ENCODE data around the gene RBKS.
"Not testable (repeated sequence)": the region's sequence is repeated elsewhere in the genome, so short reads cannot be mapped to it uniquely, and the experiment has no call there.

The RBKS gene

GRCh38 chr2:27796791-27797765, 93.1 kb downstream of the RBKS start:
- no peak for DNase-seq

DNA sequence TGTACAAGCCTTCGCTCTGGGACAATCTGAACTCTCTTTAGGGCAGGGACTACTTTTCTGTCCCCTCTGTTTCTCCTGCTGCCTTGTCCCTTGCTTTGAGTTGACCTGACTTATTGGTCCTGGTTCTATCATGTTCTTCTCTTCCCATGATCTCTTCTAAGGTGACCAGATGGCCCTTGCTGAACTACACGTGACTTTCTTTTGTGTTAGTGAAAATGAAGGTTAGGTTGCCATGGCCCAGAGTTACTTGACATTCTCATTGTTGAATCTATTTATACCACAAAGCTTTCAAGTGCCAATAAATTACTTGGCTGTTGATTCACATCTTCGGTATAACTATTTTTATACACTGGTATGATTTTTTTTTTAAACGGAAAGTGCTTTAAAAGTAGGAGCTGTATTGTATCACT, 94.3 kb downstream of the RBKS start:
- no peak for DNase-seq

DNA sequence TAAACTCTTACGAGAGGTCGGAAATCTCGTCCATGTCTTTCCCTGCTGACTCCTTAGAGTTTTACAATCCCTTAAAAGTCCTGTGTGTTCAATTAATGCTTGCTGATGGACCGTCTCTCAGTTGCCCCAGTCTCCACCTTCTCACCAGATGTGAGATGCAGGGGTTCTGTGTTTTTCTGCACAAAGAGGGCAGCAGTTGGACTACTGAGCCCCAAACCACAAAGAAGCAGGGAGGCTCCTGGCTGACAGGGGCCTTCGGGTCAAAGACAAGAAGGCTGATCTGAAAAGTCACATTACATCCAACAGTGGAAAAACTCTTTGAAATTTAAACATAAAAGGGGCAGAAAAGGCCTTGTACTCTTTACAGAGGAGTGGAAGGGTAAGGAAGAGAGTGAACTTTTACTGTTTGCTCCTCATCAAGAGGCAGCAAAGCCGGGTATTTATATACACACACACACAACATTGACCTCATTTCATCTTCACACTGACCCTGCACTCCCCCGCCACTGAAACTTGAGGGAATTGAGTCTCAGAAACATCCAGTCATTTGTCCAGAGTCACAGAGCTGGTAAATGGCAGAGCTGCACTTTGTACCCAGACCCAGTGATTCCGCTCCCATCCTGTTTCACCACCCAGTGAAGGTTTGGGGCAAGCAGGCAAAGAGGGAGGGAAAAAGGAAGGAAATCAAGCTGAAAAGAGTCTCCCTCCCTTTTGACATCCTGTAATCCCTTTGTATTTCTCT, 94.9 kb downstream of the RBKS start:
- no peak for DNase-seq

- no peak for DNase-seq
Observed at GRCh38 chr2:27792759-27793158, 97.4 kb downstream of the RBKS start.

DNA sequence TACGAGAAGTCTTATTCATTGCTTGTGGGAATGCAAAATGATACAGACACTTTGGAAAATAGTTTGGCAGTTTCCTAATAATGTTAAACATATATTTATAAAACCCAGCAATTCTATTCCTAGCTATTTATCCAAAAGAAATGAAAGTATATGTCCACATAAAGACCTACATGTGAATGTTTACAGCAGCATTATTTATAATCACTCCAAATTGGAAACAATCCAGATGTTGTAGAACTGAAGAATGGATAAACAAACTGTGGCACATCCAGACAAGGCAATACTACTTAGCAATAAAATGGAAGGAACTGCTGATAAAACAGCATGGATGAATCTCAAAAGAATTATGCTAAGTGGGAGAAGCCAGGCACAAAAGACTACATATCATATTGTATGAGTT, 99.4 kb downstream of the RBKS start:
- no peak for DNase-seq

DNA sequence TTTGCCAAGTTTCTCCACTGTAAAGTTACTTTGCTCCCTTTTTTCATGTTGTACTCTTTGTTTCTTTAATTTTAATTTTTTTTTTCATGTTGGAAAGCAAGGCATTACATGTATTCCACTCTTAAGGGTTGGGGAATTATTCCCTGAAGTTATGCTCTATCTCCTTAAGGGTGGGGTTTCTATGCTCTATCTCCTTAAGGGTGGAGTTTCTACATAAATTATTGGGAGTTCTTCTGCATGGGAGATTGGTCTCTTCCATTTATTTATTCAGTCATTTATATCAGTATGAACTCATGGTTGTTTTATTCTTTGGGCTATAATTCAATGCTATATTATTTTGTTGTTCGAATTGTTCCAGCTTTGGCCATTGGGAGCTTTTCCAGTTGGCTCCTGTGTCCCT, 107.5 kb downstream of the RBKS start:
- DNase-seq: no peak

DNA sequence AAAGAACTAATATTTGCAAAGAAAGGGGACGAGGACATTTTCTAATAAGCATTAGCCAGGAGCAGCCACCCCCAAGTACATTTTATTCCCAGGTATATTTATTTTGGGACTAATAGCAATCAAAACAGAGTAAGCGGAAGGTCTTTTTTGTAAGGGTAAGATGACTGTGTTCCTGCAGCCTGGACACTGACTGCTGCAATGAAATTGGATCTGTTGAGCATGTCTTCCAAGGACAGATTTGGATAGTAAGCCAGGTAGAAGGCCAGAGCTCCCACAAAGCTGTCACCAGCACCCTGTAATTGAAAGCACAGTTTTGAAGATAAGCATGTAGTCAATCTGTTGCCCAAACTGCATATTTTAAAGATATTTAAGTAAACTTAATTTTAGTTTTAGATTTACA, 108.7 kb downstream of the RBKS start:
- DNase-seq: no peak

DNA sequence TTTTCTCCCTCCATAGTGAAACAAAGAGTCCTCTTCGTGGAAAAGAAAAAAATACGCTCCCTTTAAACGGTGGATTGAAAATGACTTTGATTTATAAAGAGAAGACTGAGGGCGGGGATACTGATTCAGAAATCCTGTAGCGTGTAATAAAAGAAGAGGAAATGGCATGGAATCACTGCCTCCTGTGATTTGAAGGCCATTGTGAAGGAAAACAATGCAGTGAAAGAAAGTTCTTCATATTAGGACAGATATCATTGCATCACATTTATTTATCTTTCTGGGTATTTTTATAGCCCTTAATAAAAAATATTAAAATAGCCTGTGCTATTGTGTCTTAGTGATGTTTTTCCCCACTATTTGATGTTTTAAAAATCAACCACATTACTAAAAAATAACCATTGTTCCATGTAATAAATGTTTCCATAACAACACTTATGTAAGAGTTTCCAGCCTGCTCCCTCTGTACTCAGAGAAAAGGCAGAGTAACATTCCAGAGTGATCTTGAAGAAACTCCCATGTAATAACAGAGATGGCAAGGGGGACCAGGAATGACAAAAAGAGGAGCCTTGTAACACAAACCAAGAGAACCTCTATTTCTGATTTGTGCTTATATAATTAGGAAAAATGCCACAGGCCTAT, 110.7 kb downstream of the RBKS start:
- no peak for DNase-seq

- DNase-seq: no peak
Observed at GRCh38 chr2:27776696-27777095, 113.5 kb downstream of the RBKS start.

- DNase-seq: no peak
Observed at GRCh38 chr2:27776097-27776496, 114.1 kb downstream of the RBKS start.

- no peak for DNase-seq
Observed at GRCh38 chr2:27773959-27774358, 116.2 kb downstream of the RBKS start.

DNA sequence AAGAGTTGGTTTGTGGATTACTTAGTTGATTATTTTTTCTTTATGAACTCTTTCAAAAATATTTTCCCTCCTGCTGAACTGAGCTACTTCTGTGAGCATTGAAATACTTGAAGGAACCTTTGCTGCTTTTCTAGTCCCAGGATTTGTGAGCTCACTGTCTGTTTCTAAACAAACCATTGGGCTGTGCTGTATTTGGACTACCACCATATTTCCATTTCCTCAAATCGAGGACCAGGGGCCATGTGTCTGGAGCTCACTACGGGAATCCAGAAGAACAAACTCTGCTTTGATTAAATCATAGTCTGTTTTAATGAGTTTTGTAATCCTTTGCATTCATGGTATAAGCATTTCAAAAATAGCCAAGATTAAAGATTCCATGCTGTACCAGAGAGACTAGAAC, 117.4 kb downstream of the RBKS start:
- no peak for DNase-seq

DNA sequence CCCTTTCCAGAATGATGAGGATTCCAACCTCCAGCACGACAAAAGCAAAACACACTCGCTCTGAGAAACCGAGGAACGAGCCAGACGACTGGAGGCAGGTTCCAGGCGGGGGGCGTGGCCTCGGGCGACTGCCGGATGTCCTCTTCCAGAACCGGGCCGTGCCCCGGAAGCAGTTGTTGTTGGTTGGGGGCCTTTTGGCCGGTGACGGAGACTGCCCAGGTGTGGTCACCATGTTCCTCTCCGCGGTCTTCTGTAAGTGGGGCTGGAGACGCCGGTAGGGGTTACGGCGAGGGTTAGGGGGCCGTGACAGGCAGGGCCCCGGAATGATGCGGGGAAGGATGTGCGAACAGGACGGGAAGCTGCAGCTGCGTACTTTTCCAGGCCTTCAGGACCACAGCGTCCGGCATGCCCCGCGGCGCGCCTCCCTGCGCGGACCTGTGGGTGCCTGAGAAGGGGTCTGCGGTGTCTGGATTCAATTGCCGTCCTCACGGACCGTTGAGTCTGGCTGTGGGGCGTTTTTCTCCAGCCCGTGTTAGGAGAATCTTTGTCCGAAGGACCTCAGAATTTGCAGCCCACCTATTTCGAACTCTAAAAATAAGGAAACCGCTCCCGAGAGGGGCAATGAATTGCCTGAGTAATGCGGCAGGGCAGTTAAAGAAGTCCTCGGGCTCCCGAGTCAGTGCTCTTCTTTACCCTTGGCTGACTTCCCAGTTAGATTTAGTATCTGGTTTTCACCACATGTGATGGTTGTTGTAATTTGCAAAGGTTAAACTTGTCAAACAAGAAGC, 118.4 kb downstream of the RBKS start, which contains the start of gene MRPL33:
Gene MRPL33, plus strand, starts transcription at position 172 of the 788 bp plus-strand sequence. Its CDS starts 59 bp downstream, at position 231.
- DNase-seq: peak; percentile 51

DNA sequence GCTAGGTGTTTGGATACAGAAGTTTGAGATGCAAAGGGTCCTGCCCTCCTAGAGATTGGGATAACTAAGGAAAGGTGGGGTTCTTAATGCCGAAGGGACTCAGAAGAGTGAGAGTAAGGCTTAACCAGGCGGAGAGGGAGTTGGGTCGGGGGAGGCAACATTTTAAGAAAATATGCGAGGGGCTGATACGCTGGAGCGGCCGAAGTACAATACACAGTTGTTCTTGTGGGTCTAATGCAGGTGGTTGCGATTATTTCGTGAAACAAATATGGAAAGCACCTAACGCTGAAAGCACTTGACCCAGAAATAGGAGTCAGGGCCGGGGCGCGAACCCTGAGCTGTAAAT, 119.0 kb downstream of the RBKS start:
- DNase-seq: no peak

GRCh38 chr2:27766287-27766661, 123.9 kb downstream of the RBKS start:
- no peak for DNase-seq

DNA sequence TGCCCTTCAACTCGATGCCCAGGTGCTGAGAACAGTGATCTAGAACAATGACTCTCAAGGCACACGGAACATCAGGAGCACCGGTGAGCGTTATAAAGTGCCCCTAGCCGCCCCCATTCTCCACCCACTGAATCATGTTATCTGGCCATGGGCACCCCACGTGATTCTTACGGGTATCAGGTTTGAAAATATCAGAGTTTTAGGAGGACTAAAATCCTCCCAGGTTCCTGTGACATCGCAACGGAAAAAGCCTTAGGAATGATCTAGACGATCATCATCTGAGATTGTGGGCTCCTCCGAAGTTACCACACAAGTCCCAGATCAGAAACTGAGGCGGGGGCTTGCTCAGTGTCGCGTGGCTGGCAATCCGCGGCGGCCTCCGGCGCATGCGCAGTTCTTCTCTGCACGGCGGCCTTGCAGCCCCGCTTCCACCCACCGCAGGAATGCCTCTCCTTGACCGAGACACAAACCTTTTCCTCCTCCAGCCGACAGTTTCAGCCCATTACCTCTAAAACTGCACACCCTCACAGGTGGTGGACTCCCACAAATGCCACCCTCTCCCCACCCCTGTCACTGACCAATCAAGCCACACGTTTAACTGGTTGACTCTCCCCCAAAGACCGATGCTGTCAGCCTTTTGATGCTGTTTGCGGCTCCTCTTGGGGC, 124.4 kb downstream of the RBKS start:
- no peak for DNase-seq

DNA sequence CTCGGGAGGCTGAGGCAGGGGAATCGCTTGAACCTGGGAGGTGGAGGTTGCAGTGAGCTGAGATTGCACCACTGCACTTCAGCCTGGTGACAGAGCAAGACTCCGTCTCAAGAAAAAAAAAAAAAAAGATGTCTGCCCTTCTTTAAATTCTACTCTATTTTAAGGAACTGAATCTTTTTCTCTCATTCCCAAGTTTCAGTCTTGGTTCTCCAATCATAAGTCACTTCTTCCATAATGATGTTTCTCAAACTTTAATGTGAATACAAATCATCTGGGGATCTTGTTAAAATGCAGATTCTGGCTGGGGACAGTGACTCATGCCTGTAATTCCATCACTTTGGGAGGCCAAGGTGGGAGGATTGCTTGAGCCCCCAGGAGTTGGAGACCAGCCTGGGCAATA, 125.7 kb downstream of the RBKS start:
- DNase-seq: not testable (repeated sequence)

DNA sequence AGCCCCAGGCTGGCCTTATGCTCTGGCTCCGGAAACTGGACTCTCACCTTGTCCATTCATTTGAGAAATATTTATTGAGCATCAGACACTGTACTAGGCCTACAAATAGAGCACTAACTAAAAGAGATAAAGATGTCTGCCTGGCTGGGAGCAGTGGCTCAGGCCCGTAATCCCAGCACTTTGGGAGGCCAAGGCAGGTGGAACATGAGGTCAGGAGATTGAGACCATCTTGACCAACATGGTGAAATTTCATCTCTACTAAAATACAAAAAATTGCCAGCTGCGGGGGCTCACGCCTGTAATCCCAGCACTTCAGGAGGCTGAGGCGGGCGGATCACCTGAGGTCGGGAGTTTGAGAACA, 126.3 kb downstream of the RBKS start:
- DNase-seq: no peak

DNA sequence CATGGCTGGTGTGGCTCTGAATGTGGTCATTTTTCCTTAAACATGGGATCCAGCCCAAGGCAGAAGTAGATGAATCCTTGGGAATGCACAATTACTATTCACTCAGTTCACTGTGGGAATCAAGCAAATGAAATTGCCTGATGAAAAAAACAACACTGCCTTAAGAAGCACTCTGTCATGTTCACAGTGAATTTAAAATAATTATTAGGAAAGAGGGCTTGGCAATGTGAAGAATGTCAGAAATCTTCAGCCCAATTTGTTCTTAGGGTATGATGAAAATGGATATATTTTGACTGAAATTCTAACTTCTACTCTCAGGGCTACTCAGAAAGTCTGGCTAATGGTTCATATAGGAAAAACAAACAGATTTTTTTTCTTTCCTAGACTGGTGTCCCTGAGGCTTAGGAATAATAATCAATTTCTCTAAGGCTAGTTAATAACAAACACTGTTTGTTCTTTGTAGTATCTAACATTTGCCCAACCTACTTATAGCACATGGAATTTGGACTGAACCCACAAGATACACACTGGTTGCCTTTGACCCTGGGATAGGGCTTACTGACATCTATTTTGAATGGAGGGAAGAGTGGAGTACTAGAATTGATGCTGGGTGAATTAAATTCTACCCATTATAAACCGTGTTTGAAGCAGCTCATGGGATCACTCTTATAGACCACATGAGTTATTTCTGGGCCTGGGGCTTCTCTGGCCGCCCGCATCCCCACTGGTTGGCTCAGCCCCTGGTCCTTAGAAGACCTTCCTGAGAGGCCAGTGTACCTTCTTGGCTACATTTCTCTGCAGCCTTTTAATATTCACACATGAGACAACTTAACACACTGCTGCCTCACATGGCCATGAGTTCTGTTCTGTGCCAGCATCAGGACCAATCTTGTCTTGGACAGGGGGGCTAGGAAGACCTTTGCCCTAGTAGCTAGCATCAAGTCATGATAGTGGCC, 127.0 kb downstream of the RBKS start:
- no peak for DNase-seq

DNA sequence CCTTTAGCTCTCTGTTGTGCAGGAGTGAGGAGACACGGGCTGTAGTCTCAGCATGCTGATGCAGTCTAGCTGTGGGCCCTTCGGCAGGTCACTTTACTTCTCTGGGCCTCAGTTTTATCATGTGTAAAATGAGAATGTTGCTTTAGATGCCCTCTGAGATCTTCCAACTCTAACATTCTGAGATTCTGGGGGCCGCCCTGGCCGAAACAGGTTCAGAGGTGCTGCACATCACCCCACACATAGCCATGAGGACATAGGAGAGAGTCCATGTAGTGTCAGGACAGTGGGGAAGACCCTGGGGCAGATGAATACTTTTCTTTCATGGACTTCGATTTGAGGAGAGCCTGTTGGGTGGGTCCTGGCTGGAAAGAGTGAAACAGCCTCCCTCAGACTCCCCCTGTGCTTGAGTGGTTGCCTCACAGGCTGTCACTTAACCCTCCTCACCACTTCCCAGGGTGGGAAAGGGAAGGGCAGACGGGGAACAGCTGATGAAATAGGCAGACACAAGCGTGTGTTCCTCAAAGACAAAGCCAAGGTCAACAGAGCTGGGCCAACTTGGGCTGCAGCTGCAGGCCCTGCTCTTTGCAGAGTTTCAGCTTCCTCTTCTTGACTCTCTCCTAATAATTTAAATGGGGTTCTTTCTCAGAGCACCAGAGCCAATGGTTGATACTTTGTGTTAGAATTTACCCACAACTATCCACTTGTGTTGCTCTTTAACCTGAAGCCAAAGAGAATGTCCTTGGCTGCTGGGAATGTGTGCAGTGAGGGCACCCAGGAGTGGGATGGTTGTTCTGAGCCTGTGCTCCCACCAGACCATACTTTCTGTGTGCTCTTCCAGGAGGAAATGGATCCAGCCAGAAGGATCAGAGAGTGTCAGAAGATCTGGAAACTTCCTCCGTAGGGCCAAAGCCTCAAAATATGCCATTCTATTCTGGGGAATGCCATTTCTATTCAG, 133.4 kb downstream of the RBKS start:
- no peak for DNase-seq
